Endothelial cell of umbilical vein (primary cell): Measurements from ENCODE around the gene ASB13. TPM values are rescaled to one million over a fixed set of nuclear protein-coding genes. Genes with fewer than 3 reads are reported as not detected.

ENCODE experiments used
- BruUV-seq: library from RNA; stranded (reverse); fragments of 400-500 nt; replicated peaks from 2 replicates; lab custom pipeline; 2021; lab: Mats Ljungman, UMichigan
- CTCF ChIA-PET: fragments of 300-600, 350-600 bp; sonication (Branson Sonifier 250); formaldehyde crosslinking; loops from one replicate; lab custom pipeline; 2021; ENCODE audit warnings: antibody characterized with exemption, inconsistent platforms; lab: Charles Lee
- POLR2A ChIA-PET: fragments of 300-600, 350-600 bp; sonication (Branson Sonifier 250); formaldehyde crosslinking; loops from one replicate; lab custom pipeline; 2021; ENCODE audit warnings: antibody characterized with exemption, inconsistent platforms; lab: Charles Lee
- DNase-seq: peaks from one replicate; pipeline ENCODE4 v3.0.0-alpha.2; 2011; ENCODE audit warnings: low read depth, low spot score
- FAIRE-seq: peaks from 2 replicates; lab custom pipeline; 2011; peaks lifted over from hg19 to GRCh38; lab: Jason Lieb, UNC
- H2AFZ ChIP-seq: 2 replicates; pipeline ENCODE4 v1.6.0; 2012; ENCODE audit warnings: low read depth, low read length, control low read depth, inconsistent platforms
- H3K27ac ChIP-seq: 2 replicates; pipeline ENCODE4 v1.5.1; 2011; ENCODE audit warnings: low read depth, mild to moderate bottlenecking, control low read depth, low read length, moderate library complexity; ENCODE audit not compliant: insufficient read depth
- H3K27me3 ChIP-seq, 2 experiments: 2 replicates each; pipeline versions ENCODE4 v1.6.0 to v1.6.1; 2011; ENCODE audit warnings: low read length in 2 of 2, mixed read lengths in 1 of 2; ENCODE audit not compliant: control insufficient read depth in 2 of 2, insufficient read depth in 2 of 2
- H3K36me3 ChIP-seq, 2 experiments: 2 replicates in 1 of 2; 3 replicates in 1 of 2; pipeline ENCODE4 v1.5.1; 2011; ENCODE audit warnings: low read length in 2 of 2, mild to moderate bottlenecking in 1 of 2, moderate library complexity in 1 of 2; ENCODE audit not compliant: control insufficient read depth in 2 of 2, insufficient read depth in 2 of 2; ENCODE audit errors: extremely low read depth in 1 of 2
- H3K4me1 ChIP-seq: 3 replicates; pipeline ENCODE4 v1.5.1; 2011; ENCODE audit warnings: mild to moderate bottlenecking, low read length; ENCODE audit not compliant: control insufficient read depth, insufficient read depth; ENCODE audit errors: extremely low read depth
- H3K4me2 ChIP-seq: 2 replicates; pipeline ENCODE4 v1.6.1; 2011; ENCODE audit warnings: low read length, control low read depth, mixed read lengths; ENCODE audit not compliant: insufficient read depth
- H3K4me3 ChIP-seq, 3 experiments: fragments of 200-600 bp in 1 of 3; sonication (generic), shearing (Covaris generic) in 1 of 3; replicated peaks in 1 of 3; 2 replicates each; pipeline ENCODE4 v1.5.1; 2011 to 2016; ENCODE audit warnings: control low read depth in 3 of 3, low read length in 3 of 3, mild to moderate bottlenecking in 2 of 3, inconsistent platforms in 1 of 3, low read depth in 1 of 3, moderate library complexity in 1 of 3; ENCODE audit not compliant: insufficient read depth in 1 of 3
- H3K79me2 ChIP-seq: 2 replicates; pipeline ENCODE4 v1.6.0; 2012; ENCODE audit warnings: low read length, inconsistent platforms; ENCODE audit not compliant: control insufficient read depth, insufficient read depth
- H3K9ac ChIP-seq: replicated peaks from 2 replicates; pipeline ENCODE3; 2011; ENCODE audit warnings: low read length, control low read depth; ENCODE audit not compliant: insufficient read depth; ENCODE audit errors: extremely low read depth
- H3K9me1 ChIP-seq: replicated peaks from 3 replicates; pipeline ENCODE4 v1.6.0; 2011; ENCODE audit warnings: mild to moderate bottlenecking, low read length; ENCODE audit not compliant: control insufficient read depth, insufficient read depth; ENCODE audit errors: extremely low read depth
- H3K9me3 ChIP-seq: replicated peaks from 2 replicates; pipeline ENCODE4 v1.5.1; 2012; ENCODE audit warnings: low read length, inconsistent platforms; ENCODE audit not compliant: control insufficient read depth, insufficient read depth
- H4K20me1 ChIP-seq: replicated peaks from 2 replicates; pipeline ENCODE3; 2011; ENCODE audit warnings: mild to moderate bottlenecking, low read length; ENCODE audit not compliant: control insufficient read depth, insufficient read depth; ENCODE audit errors: extremely low read depth
- EZH2 ChIP-seq: IDR thresholded peaks from 2 replicates; pipeline ENCODE4 v1.6.1; 2012; ENCODE audit warnings: borderline replicate concordance, low read depth, mild to moderate bottlenecking, moderate library complexity, low read length, inconsistent platforms; ENCODE audit not compliant: severe bottlenecking
- FOS ChIP-seq: IDR thresholded peaks from 2 replicates; pipeline ENCODE4 v1.6.1; 2011; ENCODE audit warnings: mild to moderate bottlenecking, low read length, moderate library complexity, borderline replicate concordance; ENCODE audit not compliant: insufficient read depth
- GATA2 ChIP-seq: IDR thresholded peaks from 2 replicates; pipeline ENCODE4 v1.7.0; 2011; ENCODE audit warnings: low read depth, mild to moderate bottlenecking, moderate library complexity, mixed read lengths, low read length; ENCODE audit not compliant: insufficient read length, insufficient read depth
- JUN ChIP-seq: IDR thresholded peaks from 2 replicates; pipeline ENCODE4 v1.6.1; 2011; ENCODE audit warnings: borderline replicate concordance, low read depth; ENCODE audit not compliant: insufficient read length, insufficient read depth
- MAX ChIP-seq: IDR thresholded peaks from 2 replicates; pipeline ENCODE4 v1.6.1; 2011; ENCODE audit not compliant: insufficient read depth, insufficient read length
- MYC ChIP-seq: IDR thresholded peaks from one replicate; pipeline ENCODE4 v1.6.1; 2011; ENCODE audit warnings: mild to moderate bottlenecking, low read depth, low read length
- POLR2A ChIP-seq: IDR thresholded peaks from 2 replicates; pipeline ENCODE4 v1.6.1; 2012; ENCODE audit warnings: low read depth, mild to moderate bottlenecking, control low read depth, low read length
- POLR2AphosphoS5 ChIP-seq: IDR thresholded peaks from 2 replicates; pipeline ENCODE4 v1.6.1; 2012; ENCODE audit warnings: low read depth, mild to moderate bottlenecking, control low read depth, low read length, moderate library complexity; ENCODE audit not compliant: insufficient read depth
- dilution Hi-C: fragments of 300-500 bp; cut with MboI; formaldehyde crosslinking; loops from one replicate; pipeline ENCODE4 v1.15.0; 2019; ENCODE audit warnings: low sequenced_read_pairs; ENCODE audit not compliant: extremely low pct_ligation_motif_present
- intact Hi-C: fragments of 100-400 bp; cut with micrococcal nuclease; formaldehyde crosslinking; loops from one replicate; pipeline ENCODE4 v1.10.0; 2022
- polyA plus RNA-seq, 4 experiments: library from polyadenylated mRNA; depleted of rRNA in 3 of 4; stranded (reverse) in 3 of 4; unstranded in 1 of 4; fragments of >200 nt; gene quantifications; 2 replicates each; pipeline versions ENCODE4 v1.2.1 to v1.2.3, GENCODE V29; 2011 to 2012; ENCODE audit warnings: missing spikeins in 1 of 4
- total RNA-seq: library from RNA; stranded (reverse); gene quantifications from 2 replicates; pipeline ENCODE4 v1.2.3, GENCODE V29; 2021
- TF ChIP-seq, protein P1 (sequence below), 2 donors: IDR thresholded peaks; 1 replicate in 1 of 2; 2 replicates in 1 of 2; pipeline ENCODE4 v1.5.1; 2011; ENCODE audit warnings: low read length in 2 of 2, mild to moderate bottlenecking in 2 of 2, moderate library complexity in 2 of 2, control low read depth in 1 of 2, inconsistent platforms in 1 of 2, low read depth in 1 of 2; ENCODE audit not compliant: insufficient read depth in 1 of 2; ENCODE audit errors: extremely low read depth in 1 of 2

ASB13 gene
- total and polyA plus RNA-seq, 2 donors (not counting 3 experiments of a cell fraction or from before 2014, with no cell fraction given) = 6.3 to 7.3 TPM

DNA sequence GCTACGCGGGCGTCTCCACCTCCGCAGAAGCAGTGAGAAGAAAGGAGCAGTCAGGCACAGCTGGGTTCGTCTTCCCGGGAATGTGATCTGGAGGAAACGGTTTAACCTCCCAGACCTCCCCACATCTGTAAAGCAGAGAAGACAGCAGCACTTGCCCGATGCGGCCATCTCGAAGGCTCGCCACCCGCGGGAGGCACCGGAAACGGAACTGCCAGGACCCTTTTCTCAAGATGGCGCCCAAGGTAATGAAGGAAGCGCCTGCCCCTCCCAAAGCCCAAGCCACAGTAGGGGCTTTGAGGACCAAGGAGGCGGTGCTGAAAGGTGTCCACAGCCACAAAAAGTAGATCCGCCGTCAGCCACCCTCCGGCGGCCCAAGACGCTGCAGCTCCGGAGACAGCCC, 41.7 kb downstream of the ASB13 start:
- DNase-seq = no peak
- Histone ChIP-seq H3K9ac (no peak overlapping the region), H3K79me2 (no peaks in the 10 kb centered on the region), H4K20me1 (no peaks in the 10 kb centered on the region), H3K4me3 (no peak overlapping the region), H3K4me1 (peaks cover 5% of the 10 kb centered on the region), H3K4me2 (no peak overlapping the region), H3K9me3 (no peaks in the 10 kb centered on the region), H2AFZ (no peak overlapping the region), H3K9me1 (no peaks in the 10 kb centered on the region), H3K27me3 (no peaks in the 10 kb centered on the region), H3K27ac (no peak overlapping the region), H3K36me3 (no peaks in the 10 kb centered on the region)
- ChIA-PET POLR2A (no interaction called here), CTCF (interaction anchor here (1.0 to 6.0 kb wide), 4 partner anchors 94 to 241 kb away, joined by 3 to 309 read pairs (median 25); no protein-coding TSS in a partner anchor)
- dilution Hi-C loops = no loop called here
- TF ChIP-seq FOS (no peak), MYC (no peak), POLR2A (no peak), EZH2 (no peak), JUN (no peak), MAX (no peak), POLR2AphosphoS5 (no peak), GATA2 (no peak)
- TF ChIP-seq, protein P1, sequence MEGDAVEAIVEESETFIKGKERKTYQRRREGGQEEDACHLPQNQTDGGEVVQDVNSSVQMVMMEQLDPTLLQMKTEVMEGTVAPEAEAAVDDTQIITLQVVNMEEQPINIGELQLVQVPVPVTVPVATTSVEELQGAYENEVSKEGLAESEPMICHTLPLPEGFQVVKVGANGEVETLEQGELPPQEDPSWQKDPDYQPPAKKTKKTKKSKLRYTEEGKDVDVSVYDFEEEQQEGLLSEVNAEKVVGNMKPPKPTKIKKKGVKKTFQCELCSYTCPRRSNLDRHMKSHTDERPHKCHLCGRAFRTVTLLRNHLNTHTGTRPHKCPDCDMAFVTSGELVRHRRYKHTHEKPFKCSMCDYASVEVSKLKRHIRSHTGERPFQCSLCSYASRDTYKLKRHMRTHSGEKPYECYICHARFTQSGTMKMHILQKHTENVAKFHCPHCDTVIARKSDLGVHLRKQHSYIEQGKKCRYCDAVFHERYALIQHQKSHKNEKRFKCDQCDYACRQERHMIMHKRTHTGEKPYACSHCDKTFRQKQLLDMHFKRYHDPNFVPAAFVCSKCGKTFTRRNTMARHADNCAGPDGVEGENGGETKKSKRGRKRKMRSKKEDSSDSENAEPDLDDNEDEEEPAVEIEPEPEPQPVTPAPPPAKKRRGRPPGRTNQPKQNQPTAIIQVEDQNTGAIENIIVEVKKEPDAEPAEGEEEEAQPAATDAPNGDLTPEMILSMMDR (IDR thresholded peaks at IDR 0.05; ENCODE audit: extremely low read depth in 1 of 2, insufficient read depth in 1 of 2, low read depth in 1 of 2, low read length in 2 of 2) = no peak
- intact Hi-C loops = no loop called here
- BruUV-seq = no TSS peak
- FAIRE-seq = no peak
